Stimulated activated CD8-positive, alpha-beta memory T cell treated with anti-CD3 and anti-CD28 coated beads, Interleukin-12 subunit alpha, Interleukin-12 subunit beta, amount 100 ng/mL, for 4 hours (primary cell): ENCODE measurements around the gene LIF.

Source experiments
- DNase-seq: peaks from one replicate; pipeline ENCODE4 v3.0.0-alpha.2; 2020; ENCODE audit warnings: low read depth

LIF gene

DNA sequence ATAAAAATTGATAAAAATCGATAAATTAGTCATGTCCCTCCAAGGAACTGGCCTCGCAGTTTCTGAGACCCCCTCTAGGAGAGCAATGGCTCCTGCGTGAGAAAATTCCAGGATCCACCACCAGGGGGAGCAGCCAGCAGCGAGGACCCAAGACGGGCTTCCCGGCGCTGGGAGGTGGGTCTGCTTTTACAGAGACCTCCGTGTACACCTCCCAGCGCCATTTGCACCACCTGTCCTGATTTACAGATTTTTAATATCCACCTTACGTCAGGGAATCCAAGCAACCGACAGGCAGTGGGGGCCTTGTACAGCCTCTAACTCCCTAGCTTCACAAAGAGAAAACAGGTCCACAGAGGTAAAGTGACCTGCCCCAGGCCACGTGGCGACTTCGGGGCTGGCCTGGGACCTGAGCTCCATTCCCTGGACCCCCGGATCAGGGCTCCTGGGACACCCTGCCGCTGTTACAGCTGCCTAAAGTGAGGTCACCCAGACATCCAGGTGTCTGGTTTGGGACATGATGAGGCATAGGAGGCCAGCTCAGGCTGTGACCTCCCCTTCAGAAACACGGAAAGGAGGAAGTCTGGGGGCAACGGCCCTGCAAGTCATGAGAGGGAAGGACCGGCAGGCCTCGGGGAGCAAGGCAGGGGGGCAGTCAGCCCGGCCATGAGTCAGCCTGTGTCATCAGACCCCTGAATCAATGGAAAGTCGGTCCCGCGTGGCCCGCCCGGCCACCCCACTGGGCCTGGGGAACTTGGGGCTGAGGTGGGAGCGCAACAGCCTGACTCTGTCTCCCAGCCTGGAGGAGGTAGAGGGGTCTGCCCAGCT, 16.6 kb upstream of the LIF start:
- DNase-seq, result peak; percentile 61

DNA sequence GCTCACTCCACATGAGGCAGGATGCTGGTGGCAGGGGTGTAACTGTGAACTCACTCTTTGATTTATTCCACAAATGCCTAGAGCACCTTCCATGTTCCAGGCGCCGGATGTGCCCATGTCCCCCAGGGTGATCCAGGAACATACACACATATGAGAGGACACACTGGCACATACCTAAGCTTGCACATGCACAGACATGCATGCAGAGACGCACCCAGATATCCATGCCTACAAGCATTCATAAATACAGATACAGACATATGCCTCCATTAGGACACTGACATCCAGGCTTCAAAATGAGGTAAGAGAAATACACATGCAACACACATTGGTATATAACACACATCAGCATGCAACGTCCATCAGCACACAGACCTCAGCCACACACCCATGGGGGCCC, 15.6 kb upstream of the LIF start:
- DNase-seq, result no peak

DNA sequence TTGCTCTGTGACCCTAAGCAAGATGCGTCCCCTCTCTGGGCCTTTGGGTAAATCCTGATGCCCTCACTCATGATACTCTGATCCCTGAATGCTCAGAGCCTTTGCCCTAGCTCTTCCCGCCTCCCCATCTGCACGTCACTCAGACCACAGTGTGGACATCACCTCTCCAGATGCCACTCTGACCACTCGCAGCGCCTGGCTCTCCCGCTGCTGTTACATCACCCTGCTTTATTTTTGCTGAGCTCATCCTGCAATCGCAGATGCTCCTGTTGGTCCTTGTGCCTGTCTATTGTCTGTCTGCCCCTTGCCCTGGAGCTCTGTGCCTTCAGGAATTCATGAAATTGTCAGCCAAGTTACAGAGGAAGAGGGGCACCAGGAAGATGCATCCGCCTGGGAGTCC, 14.6 kb upstream of the LIF start:
- DNase-seq, result no peak

DNA sequence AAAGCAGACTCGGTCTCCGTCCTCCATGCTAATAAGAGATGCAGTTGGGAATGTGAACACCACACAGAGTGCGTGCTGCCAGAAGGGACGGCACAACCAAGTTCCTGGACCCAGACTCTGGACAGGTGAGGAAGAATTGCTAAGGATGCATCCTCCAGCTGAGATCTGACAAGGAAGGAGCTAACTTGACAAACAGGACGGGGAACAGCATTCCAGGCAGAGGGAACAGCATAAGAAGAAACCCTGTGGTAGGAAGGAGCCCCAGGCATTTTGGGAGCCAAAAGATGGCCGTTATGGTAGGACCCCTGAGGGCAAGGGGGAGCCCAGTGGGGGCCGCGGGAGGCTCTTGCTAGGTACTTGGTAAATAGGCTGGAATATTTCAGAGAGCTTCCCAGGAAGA, 14.1 kb upstream of the LIF start:
- no peak for DNase-seq

DNA sequence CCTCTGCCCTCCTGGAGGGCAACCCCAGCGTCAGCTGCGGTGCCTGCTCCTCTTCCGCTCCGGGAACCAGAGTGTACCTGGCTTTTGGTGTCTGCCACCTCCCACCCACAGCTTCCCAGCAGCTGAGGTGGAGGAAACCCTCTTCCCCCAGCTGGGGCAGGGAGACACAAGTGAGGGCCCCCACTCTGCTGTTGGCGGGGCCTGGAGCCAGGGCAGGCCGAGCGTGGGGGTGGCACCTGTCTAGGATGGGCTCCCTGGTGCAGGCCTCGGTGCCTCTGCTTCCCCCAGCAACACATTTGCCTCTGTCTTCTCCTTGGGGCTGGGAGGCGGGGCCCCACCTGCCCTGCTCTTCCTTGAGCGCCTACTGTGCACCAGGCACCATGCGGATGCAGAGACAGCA, 13.7 kb upstream of the LIF start:
- DNase-seq, result no peak

DNA sequence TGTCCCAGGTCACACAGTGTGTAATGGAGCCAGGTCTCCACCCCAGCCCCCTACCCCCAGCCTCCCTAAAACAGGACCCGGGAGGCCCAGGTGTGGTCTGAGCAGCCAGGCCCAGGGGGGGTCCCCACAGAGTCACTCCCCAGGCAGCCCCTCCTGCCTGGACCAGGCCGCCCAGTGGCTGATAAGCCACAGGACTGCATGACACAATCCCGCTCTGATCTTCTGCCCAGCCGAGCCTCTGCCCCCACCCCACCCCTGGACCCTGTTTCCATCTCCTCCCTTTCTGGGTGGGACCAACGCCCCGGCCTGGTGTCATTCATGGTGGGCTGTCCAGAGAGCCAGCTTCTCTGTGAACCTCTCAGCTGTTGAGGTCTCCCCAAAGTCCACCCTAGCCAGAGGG, 7.8 kb upstream of the LIF start:
- no peak for DNase-seq

DNA sequence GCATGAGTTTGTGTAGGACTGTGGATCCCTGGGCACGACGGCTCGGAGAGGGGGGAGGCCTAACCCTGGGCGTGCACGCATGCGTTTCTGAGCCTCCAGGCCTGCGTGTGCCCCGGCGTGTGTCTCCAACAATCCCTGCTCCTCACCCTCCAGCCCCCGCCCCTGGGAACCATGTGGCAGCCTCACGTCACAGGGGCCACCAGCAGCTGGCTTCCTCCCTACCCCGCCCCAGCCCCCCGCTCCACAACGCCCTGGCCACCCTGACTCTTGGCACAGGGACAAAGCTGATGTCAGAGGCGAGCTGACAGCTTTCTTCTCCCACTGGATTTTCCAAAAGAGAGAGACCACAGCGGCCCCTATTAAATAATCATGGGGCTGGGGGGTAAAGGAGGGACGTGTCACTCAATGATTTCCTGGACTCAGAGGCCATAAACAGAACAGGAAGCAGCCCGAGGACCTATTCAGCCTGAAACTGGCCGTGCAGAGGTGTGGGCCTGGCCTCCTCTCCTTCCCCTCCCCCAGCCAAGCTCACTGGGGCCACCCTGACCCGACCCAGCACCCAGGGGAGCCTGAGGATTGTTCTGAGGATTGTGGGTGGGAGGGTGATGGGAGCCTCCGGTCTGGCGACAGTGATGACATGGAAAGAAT, 6.8 kb upstream of the LIF start:
- DNase-seq, result no peak

DNA sequence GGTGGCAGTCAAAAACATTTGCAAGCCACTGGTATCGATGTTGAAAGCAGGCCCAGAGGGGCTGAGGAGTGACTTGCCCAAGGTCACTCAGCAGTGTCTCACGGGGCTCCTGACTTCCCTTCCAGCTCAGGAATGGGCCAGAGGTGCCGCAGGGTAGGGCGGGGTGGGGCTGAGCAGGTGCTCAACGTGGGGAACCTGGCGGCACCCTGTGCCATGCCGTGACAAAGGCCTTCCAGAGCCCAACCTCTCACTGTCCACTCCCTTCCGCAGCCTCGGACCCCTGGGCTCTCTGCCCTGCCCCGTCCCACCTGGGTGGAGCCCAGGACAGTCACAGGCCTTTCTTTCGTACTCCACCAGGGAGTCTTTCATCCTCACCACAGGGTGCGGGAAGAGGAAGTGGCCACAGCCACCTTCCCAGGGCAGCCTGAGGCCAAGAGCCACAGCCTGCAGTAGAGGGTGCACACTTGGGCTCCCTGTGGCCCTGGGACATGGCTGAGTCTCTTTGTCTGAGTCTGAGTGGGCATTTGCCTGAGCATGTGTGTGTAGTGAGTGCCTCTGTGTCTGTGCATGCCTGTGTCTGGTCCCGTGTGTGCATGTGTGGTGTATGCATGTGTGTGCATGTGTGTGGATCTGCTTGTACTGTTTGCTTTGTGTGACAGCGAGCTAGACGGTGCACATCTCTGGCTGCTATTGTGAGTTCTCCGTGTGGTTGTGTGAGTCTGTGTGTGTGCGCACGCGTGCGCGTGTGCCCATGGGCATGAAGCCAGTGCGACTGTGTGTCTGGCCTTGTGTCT, 6.0 kb upstream of the LIF start:
- no peak for DNase-seq

DNA sequence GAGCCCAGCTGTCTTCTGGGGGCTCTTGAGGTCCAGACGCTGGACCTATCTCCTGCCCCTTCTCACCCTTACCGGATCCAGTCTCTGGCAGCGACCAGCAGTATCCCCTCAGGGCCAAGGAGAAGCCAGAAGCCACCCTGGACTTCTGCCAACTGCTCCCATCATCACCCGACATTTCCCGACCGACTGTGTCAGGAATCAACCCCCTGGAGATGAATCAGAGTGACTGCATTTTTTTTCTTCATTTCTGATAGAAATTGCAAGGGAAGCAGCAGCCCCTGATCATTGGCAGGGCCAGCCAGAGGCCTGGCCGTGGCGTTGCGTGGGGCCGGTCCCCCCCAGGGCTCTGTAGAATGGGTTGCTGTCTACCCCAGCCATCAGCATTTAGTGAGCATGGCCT, 5.2 kb upstream of the LIF start:
- DNase-seq, result no peak

DNA sequence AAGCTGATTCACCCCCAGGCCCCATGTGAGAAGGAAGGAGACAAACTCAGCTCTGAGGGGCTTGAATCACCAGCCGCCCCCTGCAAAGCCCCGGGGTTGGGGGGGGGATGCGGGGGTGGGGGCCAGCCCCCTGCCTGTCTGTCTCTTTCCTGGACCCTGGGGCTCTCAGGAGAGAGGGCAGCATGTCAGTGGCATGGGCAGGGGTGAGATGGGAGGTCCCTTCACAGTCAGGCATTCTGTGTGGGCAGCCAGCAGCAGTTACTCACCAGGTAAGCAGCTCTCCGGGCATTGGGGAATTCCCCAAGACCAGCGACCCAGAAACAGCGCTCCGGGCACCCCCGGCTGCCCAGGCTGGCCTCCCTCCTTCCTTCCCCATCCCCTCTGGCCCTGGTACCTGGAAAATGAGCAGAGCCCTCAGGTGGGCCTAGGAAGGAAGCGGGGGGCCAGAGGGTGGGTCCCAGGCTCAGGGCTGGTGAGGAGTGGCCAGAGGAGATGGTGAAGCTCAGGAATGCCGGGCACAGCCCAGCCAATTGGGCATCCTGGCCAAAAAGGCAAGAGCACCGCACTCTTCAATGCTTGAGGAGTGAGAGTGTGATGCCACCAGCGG, 4.2 kb upstream of the LIF start:
- DNase-seq, result peak; percentile 19

DNA sequence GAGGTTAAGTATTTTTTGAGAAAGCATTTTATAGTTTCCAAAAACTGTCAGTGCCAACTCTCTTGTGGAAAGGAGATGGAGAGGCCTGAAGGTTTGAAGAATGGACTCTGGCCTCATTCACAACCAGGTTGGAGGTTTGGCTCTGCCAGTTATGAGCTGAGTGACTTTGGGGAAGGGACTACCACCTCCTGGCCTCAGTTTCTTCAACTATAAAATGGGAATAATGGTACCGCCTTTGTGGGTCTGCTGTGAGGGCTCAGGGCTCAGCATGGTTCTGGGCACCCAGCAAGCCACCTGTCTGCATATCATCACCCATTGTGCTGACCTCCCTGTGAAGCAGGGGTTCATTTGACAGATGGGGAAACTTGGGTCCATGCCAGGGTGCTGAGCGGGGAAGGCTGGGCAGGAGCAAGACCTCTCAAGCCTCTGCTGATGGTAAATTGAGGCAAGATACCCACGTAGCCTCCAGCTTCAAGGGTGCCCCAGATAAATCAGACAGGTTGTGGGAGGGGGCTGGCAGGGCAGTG, 3.5 kb upstream of the LIF start:
- DNase-seq, result no peak

DNA sequence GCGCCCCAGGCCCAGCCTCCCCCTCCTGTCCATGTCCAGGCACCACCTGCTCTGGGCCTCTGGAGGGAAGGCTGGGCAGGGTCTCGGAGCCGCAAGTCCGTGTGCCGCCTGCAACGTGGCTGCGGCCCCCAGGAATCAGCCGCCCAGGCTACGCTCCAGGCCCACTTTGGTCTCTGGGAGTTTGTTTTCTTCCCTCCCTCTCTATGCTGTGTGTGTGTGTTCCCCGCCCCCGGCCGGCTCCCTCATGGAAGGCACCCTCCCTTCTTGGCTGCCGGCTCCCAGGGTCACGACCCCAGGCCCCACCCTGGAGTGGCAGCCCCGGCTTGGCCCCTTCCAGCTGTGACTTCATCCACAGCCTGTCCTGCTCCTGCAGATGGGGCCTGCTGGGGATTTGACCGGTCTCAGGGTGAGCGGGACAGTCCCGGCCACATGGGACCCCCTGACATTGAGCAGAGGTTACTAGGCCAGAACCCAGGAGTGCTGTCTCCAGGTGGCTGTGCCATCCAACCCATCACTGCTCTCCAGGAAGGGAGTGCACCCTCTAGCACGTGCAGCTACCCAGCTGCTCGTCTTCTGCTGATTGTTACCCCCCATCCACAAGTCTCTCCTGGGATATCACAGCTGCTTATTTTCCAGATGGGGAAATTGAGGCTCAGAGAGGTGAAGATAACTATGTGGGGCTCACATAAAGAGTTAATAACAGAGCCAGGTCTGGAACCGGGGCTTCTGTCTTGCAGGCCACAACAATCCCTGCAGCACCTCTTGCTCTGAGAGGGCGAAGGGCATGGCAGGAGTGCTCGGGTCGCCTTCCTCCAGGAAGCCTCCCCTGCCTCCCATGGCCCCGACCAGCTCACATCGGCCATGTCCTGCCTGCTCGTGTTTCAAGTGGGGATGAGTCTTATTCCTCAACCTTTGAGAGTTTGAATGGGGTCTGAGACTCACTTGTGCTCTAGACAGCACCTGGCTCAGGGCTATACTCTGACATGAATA, 2.8 kb upstream of the LIF start:
- DNase-seq, result no peak

DNA sequence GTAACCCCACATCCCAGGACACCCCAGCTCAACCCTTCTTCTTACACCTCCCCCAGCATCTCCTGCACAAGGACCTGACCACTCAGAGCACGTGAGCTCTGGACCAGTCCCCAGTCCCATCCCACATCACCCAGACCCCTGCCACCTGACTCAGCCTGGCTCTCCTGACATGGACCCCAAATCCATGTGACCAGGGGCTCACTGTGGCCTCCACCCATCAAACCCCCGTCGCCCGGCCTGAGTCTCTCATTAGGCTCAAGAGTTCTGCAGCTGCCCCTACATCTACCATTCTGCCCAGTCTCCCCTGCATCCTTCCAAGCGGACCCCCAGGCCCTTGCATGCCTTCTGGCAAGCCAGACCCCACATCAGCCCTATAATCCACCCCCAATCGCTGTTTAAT, 1.9 kb upstream of the LIF start:
- no peak for DNase-seq

DNA sequence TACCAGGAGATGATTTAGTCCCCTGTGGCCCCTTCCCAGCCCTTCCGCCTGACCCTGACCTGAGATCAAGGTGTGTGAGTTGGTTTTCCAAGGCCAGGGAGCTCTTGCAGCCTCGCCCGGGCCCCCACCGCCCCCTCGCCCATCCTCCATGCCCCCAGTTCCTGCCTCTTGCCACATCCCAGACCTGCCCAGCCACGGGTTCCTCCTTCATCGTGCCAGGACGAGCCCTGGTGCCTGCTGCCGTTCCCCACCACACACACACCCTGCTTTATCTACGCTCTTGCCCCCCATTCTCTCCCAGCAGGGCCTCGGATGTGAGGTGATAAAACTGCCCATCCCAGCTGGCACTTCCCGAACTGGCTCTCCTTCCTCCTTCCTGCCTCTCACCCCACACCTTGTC, 1.4 kb upstream of the LIF start:
- DNase-seq, result no peak

DNA sequence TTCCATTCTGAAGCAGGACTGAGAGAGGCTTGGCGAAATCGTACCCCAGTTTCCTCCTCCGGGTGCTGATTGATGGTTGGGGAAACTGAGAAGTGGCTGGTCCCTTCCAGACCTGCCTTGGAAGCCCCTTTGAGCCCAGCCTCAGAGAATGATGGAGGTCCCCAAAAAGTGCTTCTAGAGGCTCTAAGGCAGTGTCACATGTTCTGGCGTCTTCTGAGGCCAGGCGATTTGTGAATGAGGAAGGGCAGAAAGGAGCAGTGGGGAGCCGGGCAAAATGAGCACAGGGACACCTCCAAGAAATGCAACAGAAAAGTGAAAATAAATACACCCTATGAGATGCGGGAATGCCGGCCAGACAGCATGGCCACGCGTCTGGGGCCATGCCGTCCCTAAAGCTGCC, 1.0 kb upstream of the LIF start:
- DNase-seq, result no peak

DNA sequence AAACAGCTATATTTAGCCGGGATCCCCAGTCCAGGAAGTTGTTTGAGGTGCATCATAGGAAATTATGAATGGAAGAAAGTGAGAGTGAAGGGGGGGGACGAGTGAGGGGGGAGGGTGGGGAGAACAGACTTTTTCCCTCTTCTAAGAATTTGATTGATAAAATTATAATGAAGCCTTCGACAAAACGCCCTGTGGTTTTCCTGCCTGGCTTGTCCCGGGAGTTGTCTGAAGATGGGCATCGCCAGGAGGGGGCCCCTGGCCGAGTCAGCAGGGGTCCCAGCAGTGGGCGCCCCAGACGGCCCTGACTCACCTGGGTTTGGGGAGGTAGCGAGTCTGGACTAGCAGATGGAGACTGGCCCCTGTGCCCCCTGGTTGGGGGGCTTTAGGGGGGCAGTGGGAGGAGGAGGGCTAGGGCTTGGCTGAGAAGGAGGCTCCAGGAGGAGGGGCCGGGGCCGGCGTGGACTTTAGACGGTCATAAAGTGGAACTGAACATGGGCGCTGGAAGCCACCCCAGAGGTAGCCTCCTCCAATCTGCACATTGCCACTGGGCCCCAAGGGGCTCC, 336 bp upstream of the LIF start:
- no peak for DNase-seq

DNA sequence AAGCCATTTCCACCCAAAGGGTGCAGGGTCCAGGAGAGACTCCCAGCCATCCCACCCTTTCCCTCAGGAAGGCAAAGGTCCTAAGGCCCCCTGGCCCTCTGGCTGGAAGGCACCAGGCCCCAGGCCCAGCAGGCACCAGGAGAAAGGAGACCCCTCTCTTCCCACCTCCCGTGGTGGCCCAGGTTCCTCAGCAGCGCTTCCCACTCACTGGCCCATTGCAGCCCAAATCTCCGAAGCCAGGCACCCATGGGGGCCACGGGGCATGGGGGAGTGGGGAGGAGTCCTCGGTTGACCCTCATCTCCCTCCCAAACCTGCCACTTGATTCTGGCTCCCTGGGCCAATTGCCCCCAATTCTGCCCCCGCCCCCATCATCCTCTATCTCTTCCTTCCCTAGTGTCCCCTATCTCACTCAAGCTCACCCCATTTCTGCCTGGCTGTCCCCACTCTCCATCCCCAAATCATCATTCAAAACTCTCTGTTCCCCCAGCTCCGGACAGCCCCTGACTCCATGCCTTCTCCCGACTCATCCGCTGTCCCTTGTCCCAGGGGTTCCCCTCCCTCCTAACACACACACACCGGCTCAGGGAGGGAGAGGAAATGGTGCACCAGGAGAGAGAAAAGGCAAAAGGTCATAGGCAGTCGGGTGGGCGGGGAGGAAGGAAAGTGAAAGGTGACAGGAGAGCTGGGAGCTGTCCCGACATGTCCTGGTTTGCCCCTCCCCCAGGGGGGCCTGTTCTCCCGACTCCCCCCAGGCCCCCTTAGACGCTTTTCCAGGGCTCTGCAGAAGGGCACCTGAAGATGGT, 1.2 kb downstream of the LIF start:
- no peak for DNase-seq

DNA sequence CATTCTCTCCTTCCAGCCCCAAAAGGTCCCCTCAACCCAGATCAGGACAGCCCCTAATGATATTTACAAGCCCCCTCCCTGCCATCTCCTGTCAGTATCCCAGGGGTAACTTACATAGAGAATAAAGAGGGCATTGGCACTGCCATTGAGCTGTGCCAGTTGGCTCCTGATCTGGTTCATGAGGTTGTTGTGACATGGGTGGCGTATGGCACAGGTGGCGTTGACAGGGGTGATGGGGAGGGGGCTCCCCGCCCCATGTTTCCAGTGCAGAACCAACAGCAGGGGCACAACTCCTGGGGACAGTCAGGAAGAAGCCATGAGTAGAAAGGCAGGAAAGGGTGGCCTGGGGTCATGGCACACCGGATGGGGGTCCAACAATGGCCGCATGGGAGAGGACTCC, 1.9 kb downstream of the LIF start:
- DNase-seq, result no peak

DNA sequence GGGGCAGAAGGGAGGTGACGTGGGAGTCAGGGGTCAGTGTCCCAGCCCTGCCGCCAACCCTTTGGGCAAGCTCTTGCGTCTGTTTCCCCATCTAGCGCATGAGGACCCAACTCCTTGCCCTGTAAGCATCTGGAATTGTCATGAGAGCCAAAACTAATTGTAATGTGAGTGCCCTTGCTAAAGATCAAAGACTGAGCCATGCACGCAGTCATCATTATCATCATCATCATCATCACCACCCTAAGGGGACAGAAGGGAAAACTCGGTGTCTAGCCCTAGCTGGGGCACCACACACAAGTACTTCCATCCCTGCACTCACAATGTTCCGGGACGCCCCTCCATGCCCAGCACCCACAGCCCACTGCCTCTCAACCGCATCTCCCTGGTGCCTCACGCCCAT, 2.5 kb downstream of the LIF start:
- no peak for DNase-seq

DNA sequence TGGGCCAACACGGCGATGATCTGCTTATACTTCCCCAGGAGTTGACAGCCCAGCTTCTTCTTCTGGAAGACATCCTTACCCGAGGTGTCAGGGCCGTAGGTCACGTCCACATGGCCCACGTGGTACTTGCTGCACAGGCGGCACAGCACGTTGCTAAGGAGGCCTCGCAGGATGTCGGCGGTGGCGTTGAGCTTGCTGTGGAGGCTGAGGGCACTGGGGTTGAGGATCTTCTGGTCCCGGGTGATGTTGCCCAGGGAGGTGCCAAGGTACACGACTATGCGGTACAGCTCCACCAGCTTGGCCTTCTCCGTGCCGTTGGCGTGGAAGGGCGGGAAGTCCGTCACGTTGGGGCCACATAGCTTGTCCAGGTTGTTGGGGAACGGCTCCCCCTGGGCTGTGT, 2.9 kb downstream of the LIF start:
- no peak for DNase-seq
